SK-N-SH (cell line): Measurements from ENCODE around the gene ABHD17C. TPM values are rescaled to one million over a fixed set of nuclear protein-coding genes. Genes with fewer than 3 reads are reported as not detected.

Experiments
- CTCF ChIA-PET: fragments of 300-600, 350-600 bp; formaldehyde crosslinking; extraction: SDS; loops from one replicate; lab custom pipeline; 2021; lab: Yijun Ruan, JAX
- POLR2A ChIA-PET: fragments of 350-600 bp; sonication (Branson Sonifier 250); formaldehyde crosslinking; extraction: SDS; loops from one replicate; lab custom pipeline; 2020; ENCODE audit warnings: antibody characterized with exemption, inconsistent platforms; lab: Yijun Ruan, JAX
- DNase-seq: peaks from one replicate; pipeline ENCODE4 v3.0.0; 2012
- H2AFZ ChIP-seq: fragments of 200-600 bp; sonication (generic); 2 replicates; pipeline ENCODE4 v1.8.1; 2016; ENCODE audit warnings: antibody characterized with exemption, mild to moderate bottlenecking, low read depth
- H3F3A ChIP-seq: fragments of 200-600 bp; sonication (generic); replicated peaks from 2 replicates; pipeline ENCODE3; 2016; ENCODE audit warnings: antibody characterized with exemption, mild to moderate bottlenecking; ENCODE audit not compliant: insufficient read depth
- H3K27ac ChIP-seq, 2 experiments: fragments of 200-500 bp in 1 of 2; fragments of 200-600 bp in 1 of 2; sonication (Bioruptor generic) in 1 of 2; sonication (generic), shearing (Covaris generic) in 1 of 2; 2 replicates each; pipeline versions ENCODE4 v1.5.1 to v1.6.1; 2014 to 2016; ENCODE audit warnings: low read depth in 2 of 2, inconsistent platforms in 1 of 2, low read length in 1 of 2, mild to moderate bottlenecking in 1 of 2, mixed read lengths in 1 of 2
- H3K27me3 ChIP-seq: fragments of 200-600 bp; sonication (generic), shearing (Covaris generic); 2 replicates; pipeline ENCODE4 v1.6.1; 2016; ENCODE audit warnings: mixed run types; ENCODE audit not compliant: insufficient read depth
- H3K36me3 ChIP-seq, 2 experiments: fragments of 200-500 bp in 1 of 2; fragments of 200-600 bp in 1 of 2; sonication (Bioruptor generic) in 1 of 2; sonication (generic) in 1 of 2; replicated peaks in 1 of 2; 2 replicates each; pipeline versions ENCODE3 to v1.5.1; 2014 to 2016; ENCODE audit warnings: low read length in 1 of 2, mild to moderate bottlenecking in 1 of 2; ENCODE audit not compliant: insufficient read depth in 2 of 2, control insufficient read depth in 1 of 2
- H3K4me1 ChIP-seq, 2 experiments: fragments of 200-500 bp in 1 of 2; fragments of 200-600 bp in 1 of 2; sonication (Bioruptor generic) in 1 of 2; sonication (generic), shearing (Covaris generic) in 1 of 2; 2 replicates each; pipeline versions ENCODE4 v1.5.1 to v1.6.1; 2014 to 2016; ENCODE audit warnings: low read depth in 1 of 2, low read length in 1 of 2, mixed run types in 1 of 2; ENCODE audit not compliant: insufficient read depth in 2 of 2, control insufficient read depth in 1 of 2
- H3K4me2 ChIP-seq: fragments of 200-600 bp; sonication (generic), shearing (Covaris generic); 2 replicates; pipeline ENCODE4 v1.6.1; 2017; ENCODE audit warnings: mixed run types
- H3K4me3 ChIP-seq, 2 experiments: fragments of 200-500 bp in 1 of 2; fragments of 200-600 bp in 1 of 2; sonication (Bioruptor generic) in 1 of 2; sonication (generic), shearing (Covaris generic) in 1 of 2; 2 replicates each; pipeline versions ENCODE4 v1.5.1 to v1.8.1; 2014 to 2016; ENCODE audit warnings: low read depth in 2 of 2, inconsistent platforms in 1 of 2, low read length in 1 of 2, mild to moderate bottlenecking in 1 of 2, mixed read lengths in 1 of 2, moderate library complexity in 1 of 2
- H3K79me2 ChIP-seq: fragments of 200-600 bp; sonication (generic); 2 replicates; pipeline ENCODE4 v1.8.1; 2017; ENCODE audit warnings: mild to moderate bottlenecking; ENCODE audit not compliant: insufficient read depth
- H3K9ac ChIP-seq: fragments of 200-600 bp; sonication (generic); 2 replicates; pipeline ENCODE4 v1.6.1; 2017; ENCODE audit warnings: mixed run types
- H3K9me2 ChIP-seq: fragments of 200-600 bp; sonication (generic); 2 replicates; pipeline ENCODE4 v1.6.1; 2017; ENCODE audit warnings: mixed run types
- H3K9me3 ChIP-seq: fragments of 200-600 bp; sonication (generic); 2 replicates; pipeline ENCODE4 v1.6.1; 2017; ENCODE audit warnings: mixed run types, mild to moderate bottlenecking, moderate library complexity
- H4K20me1 ChIP-seq: fragments of 200-600 bp; sonication (generic); 2 replicates; pipeline ENCODE4 v1.6.1; 2017; ENCODE audit warnings: mild to moderate bottlenecking, mixed run types; ENCODE audit not compliant: insufficient read depth
- EZH2phosphoT487 ChIP-seq: fragments of 200-600 bp; sonication (generic); IDR thresholded peaks from 2 replicates; pipeline ENCODE4 v1.6.1; 2017; ENCODE audit warnings: low read depth, mixed run types, mild to moderate bottlenecking, antibody characterized with exemption, moderate library complexity, borderline replicate concordance
- FOXJ3 ChIP-seq: sonication (generic); formaldehyde crosslinking; IDR thresholded peaks from 2 replicates; pipeline ENCODE4 v1.5.1; 2020; ENCODE audit warnings: mild to moderate bottlenecking, missing genetic modification reagents
- FOXM1 ChIP-seq: IDR thresholded peaks from 2 replicates; pipeline ENCODE4 v1.4.0; 2012; ENCODE audit warnings: low read depth, mild to moderate bottlenecking
- GATA2 ChIP-seq: sonication (generic); formaldehyde crosslinking; IDR thresholded peaks from 2 replicates; pipeline ENCODE4 v1.5.0; 2020; ENCODE audit warnings: mild to moderate bottlenecking, missing genetic modification reagents
- MAX ChIP-seq: IDR thresholded peaks from 2 replicates; pipeline ENCODE4 v1.4.0; 2012; ENCODE audit warnings: low read depth
- NFIC ChIP-seq: IDR thresholded peaks from 2 replicates; pipeline ENCODE4 v1.4.0; 2012; ENCODE audit warnings: borderline replicate concordance
- RAD21 ChIP-seq: IDR thresholded peaks from 2 replicates; pipeline ENCODE4 v1.6.1; 2012; ENCODE audit warnings: mild to moderate bottlenecking, low read length
- RCOR1 ChIP-seq: fragments of 150-350 bp; IDR thresholded peaks from 2 replicates; pipeline ENCODE4 v1.6.1; 2017; ENCODE audit warnings: antibody characterized with exemption, low read length
- RFX5 ChIP-seq: IDR thresholded peaks from 2 replicates; pipeline ENCODE4 v1.6.1; 2012; ENCODE audit warnings: mild to moderate bottlenecking, improper control_type of control experiment, low read length
- RXRA ChIP-seq: IDR thresholded peaks from 2 replicates; pipeline ENCODE4 v1.4.0; 2012; ENCODE audit warnings: low read depth, mild to moderate bottlenecking, borderline replicate concordance
- SIN3A ChIP-seq: IDR thresholded peaks from 2 replicates; pipeline ENCODE4 v1.6.1; 2012; ENCODE audit warnings: low read depth, mild to moderate bottlenecking, low read length, moderate library complexity, borderline replicate concordance
- SMC3 ChIP-seq: IDR thresholded peaks from 2 replicates; pipeline ENCODE4 v1.6.1; 2012; ENCODE audit warnings: low read depth, low read length, improper control_type of control experiment
- TCF12 ChIP-seq: IDR thresholded peaks from 2 replicates; pipeline ENCODE4 v1.4.0; 2012
- YY1 ChIP-seq: IDR thresholded peaks from 2 replicates; pipeline ENCODE4 v1.4.0; 2012; ENCODE audit warnings: low read depth, mild to moderate bottlenecking
- WGBS: methylation state at CpG from one replicate; pipeline ENCODE4 v1.1.6; 2017; ENCODE audit warnings: low lambda C conversion rate; 5-methylcytosine and 5-hydroxymethylcytosine counted together
- polyA plus RNA-seq, 3 experiments: library from polyadenylated mRNA; depleted of rRNA; stranded (reverse); fragments of >200 nt; gene quantifications; 2 replicates each; pipeline ENCODE4 v1.2.3, GENCODE V29; 2012
- TF ChIP-seq, protein P1 (sequence below): fragments of 150-350 bp; IDR thresholded peaks from 2 replicates; pipeline ENCODE4 v1.6.1; 2016; ENCODE audit warnings: mild to moderate bottlenecking, low read depth, low read length
- TF ChIP-seq, protein P2 (sequence below): IDR thresholded peaks from 2 replicates; pipeline ENCODE4 v1.4.0; 2012; ENCODE audit warnings: low read depth, borderline replicate concordance
- TF ChIP-seq, protein P3 (sequence below): IDR thresholded peaks from 2 replicates; pipeline ENCODE4 v1.6.1; 2012; ENCODE audit warnings: mild to moderate bottlenecking, low read depth, low read length, moderate library complexity
- TF ChIP-seq, protein P4 (sequence below): fragments of 150-350 bp; IDR thresholded peaks from 2 replicates; pipeline ENCODE4 v1.6.1; 2017; ENCODE audit warnings: antibody characterized with exemption, low read length, low read depth, borderline replicate concordance

ABHD17C gene
- polyA plus RNA-seq, 1 of the 3 experiments (the other 2 are of a cell fraction), result 11.7 TPM

- no peaks in the 10 kb centered on the region for H3K27me3 ChIP-seq
- TF ChIP-seq FOXM1 (no peak), RCOR1 (no peak), NFIC (no peak), SIN3A (no peak), RXRA (no peak), RAD21 (no peak), MAX (no peak), YY1 (no peak), SMC3 (no peak), EZH2phosphoT487 (no peak), GATA2 (no peak), RFX5 (no peak), FOXJ3 (CRISPR knock-in tag) (no peak), TCF12 (no peak)
- TF ChIP-seq, protein P1, sequence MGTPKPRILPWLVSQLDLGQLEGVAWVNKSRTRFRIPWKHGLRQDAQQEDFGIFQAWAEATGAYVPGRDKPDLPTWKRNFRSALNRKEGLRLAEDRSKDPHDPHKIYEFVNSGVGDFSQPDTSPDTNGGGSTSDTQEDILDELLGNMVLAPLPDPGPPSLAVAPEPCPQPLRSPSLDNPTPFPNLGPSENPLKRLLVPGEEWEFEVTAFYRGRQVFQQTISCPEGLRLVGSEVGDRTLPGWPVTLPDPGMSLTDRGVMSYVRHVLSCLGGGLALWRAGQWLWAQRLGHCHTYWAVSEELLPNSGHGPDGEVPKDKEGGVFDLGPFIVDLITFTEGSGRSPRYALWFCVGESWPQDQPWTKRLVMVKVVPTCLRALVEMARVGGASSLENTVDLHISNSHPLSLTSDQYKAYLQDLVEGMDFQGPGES, result no peak
- TF ChIP-seq, protein P2, sequence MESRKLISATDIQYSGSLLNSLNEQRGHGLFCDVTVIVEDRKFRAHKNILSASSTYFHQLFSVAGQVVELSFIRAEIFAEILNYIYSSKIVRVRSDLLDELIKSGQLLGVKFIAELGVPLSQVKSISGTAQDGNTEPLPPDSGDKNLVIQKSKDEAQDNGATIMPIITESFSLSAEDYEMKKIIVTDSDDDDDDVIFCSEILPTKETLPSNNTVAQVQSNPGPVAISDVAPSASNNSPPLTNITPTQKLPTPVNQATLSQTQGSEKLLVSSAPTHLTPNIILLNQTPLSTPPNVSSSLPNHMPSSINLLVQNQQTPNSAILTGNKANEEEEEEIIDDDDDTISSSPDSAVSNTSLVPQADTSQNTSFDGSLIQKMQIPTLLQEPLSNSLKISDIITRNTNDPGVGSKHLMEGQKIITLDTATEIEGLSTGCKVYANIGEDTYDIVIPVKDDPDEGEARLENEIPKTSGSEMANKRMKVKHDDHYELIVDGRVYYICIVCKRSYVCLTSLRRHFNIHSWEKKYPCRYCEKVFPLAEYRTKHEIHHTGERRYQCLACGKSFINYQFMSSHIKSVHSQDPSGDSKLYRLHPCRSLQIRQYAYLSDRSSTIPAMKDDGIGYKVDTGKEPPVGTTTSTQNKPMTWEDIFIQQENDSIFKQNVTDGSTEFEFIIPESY, result no peak
- TF ChIP-seq, protein P3, sequence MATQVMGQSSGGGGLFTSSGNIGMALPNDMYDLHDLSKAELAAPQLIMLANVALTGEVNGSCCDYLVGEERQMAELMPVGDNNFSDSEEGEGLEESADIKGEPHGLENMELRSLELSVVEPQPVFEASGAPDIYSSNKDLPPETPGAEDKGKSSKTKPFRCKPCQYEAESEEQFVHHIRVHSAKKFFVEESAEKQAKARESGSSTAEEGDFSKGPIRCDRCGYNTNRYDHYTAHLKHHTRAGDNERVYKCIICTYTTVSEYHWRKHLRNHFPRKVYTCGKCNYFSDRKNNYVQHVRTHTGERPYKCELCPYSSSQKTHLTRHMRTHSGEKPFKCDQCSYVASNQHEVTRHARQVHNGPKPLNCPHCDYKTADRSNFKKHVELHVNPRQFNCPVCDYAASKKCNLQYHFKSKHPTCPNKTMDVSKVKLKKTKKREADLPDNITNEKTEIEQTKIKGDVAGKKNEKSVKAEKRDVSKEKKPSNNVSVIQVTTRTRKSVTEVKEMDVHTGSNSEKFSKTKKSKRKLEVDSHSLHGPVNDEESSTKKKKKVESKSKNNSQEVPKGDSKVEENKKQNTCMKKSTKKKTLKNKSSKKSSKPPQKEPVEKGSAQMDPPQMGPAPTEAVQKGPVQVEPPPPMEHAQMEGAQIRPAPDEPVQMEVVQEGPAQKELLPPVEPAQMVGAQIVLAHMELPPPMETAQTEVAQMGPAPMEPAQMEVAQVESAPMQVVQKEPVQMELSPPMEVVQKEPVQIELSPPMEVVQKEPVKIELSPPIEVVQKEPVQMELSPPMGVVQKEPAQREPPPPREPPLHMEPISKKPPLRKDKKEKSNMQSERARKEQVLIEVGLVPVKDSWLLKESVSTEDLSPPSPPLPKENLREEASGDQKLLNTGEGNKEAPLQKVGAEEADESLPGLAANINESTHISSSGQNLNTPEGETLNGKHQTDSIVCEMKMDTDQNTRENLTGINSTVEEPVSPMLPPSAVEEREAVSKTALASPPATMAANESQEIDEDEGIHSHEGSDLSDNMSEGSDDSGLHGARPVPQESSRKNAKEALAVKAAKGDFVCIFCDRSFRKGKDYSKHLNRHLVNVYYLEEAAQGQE, result no peak
- TF ChIP-seq, protein P4, sequence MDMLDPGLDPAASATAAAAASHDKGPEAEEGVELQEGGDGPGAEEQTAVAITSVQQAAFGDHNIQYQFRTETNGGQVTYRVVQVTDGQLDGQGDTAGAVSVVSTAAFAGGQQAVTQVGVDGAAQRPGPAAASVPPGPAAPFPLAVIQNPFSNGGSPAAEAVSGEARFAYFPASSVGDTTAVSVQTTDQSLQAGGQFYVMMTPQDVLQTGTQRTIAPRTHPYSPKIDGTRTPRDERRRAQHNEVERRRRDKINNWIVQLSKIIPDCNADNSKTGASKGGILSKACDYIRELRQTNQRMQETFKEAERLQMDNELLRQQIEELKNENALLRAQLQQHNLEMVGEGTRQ, result no peak
- TF ChIP-seq, all 33 proteins: peak for 0
- Histone ChIP-seq H3K9ac (no peak overlapping the region), H3F3A (peaks cover 6% of the 10 kb centered on the region), H3K9me2 (no peaks in the 10 kb centered on the region), H3K27ac (no peak overlapping the region), H3K4me3 (peak overlapping the region; percentile 62 to 76), H3K36me3 (peaks cover 0 to 9% of the 10 kb centered on the region in 2 experiments), H4K20me1 (no peaks in the 10 kb centered on the region), H3K79me2 (no peaks in the 10 kb centered on the region), H3K4me2 (peak overlapping the region; percentile 98), H3K4me1 (peaks cover 0 to 27% of the 10 kb centered on the region in 2 experiments; a peak in 3 of 4 replicates), H3K9me3 (no peaks in the 10 kb centered on the region), H2AFZ (no peak overlapping the region)
- POLR2A ChIA-PET, result no interaction called here
- CTCF ChIA-PET, result interaction anchor here (0.9 to 9.4 kb wide), 24 partner anchors 7 to 360 kb away, joined by 3 to 253 read pairs (median 7); partner anchors contain the start of gene ABHD17C
- 72% methylated on average over 7 of the region's 7 CpGs for WGBS
- no peak for DNase-seq
These were observed 83.5 kb downstream of the ABHD17C start for GRCh38 chr15:80778621-80778963.
